HepG2 (cell line): ENCODE measurements around the gene JAKMIP2. TPM values are rescaled to one million over a fixed set of nuclear protein-coding genes. Genes with fewer than 3 reads are reported as not detected.

Experiments
- ATAC-seq: fragments of 200-7000 bp; cut with Tn5 transposase; 3 replicates; pipeline ENCODE4 v1.9.1; 2020; ENCODE audit warnings: mild to moderate bottlenecking, moderate library complexity
- BruUV-seq: library from RNA; stranded (reverse); fragments of 400-500 nt; replicated peaks from 2 replicates; lab custom pipeline; 2021; lab: Mats Ljungman, UMichigan
- CTCF ChIA-PET: fragments of 300-600 bp; formaldehyde crosslinking; extraction: SDS; loops from one replicate; lab custom pipeline; 2021; ENCODE audit warnings: low total read pairs, inconsistent platforms, low intra/inter-chr PET ratio; lab: Yijun Ruan, JAX
- POLR2A ChIA-PET: fragments of 350-600 bp; sonication (Branson Sonifier 250); formaldehyde crosslinking; loops from one replicate; lab custom pipeline; 2020; ENCODE audit warnings: antibody characterized with exemption, inconsistent platforms; lab: Yijun Ruan, JAX
- DNase-seq: peaks from one replicate; pipeline ENCODE4 v3.0.0-alpha.2; 2015; ENCODE audit warnings: low spot score
- FAIRE-seq: peaks from 3 replicates; lab custom pipeline; 2011; peaks lifted over from hg19 to GRCh38; lab: Jason Lieb, UNC
- H2AFZ ChIP-seq: one replicate; pipeline ENCODE4 v1.6.1; 2011; ENCODE audit warnings: low read length, inconsistent platforms
- H3K27ac ChIP-seq: fragments of 300-600 bp; 3 replicates; pipeline ENCODE4 v1.8.0; 2011; ENCODE audit warnings: mixed run types, mild to moderate bottlenecking, mixed read lengths, low read length, inconsistent platforms; ENCODE audit not compliant: insufficient read depth; ENCODE audit errors: extremely low read length
- H3K27me3 ChIP-seq, 2 experiments: fragments of 200-600 bp in 1 of 2; 2 replicates in 1 of 2; 3 replicates in 1 of 2; pipeline versions ENCODE4 v1.6.0 to v1.8.0; 2011; ENCODE audit warnings: low read length in 2 of 2, mild to moderate bottlenecking in 2 of 2, moderate library complexity in 2 of 2, inconsistent platforms in 1 of 2; ENCODE audit not compliant: insufficient read depth in 2 of 2, control insufficient read depth in 1 of 2
- H3K36me3 ChIP-seq, 2 experiments: fragments of 200-600 bp in 1 of 2; replicated peaks in 1 of 2; 2 replicates in 1 of 2; 3 replicates in 1 of 2; pipeline versions ENCODE4 v1.5.1 to v1.8.0; 2011; ENCODE audit warnings: low read length in 2 of 2, inconsistent platforms in 1 of 2; ENCODE audit not compliant: insufficient read depth in 2 of 2, control insufficient read depth in 1 of 2
- H3K4me1 ChIP-seq: 2 replicates; pipeline ENCODE4 v1.5.1; 2012; ENCODE audit warnings: low read length, inconsistent platforms; ENCODE audit not compliant: insufficient read depth
- H3K4me2 ChIP-seq: 2 replicates; pipeline ENCODE4 v1.6.0; 2011; ENCODE audit warnings: low read depth, low read length, inconsistent platforms
- H3K4me3 ChIP-seq, 3 experiments: fragments of 200-600 bp in 1 of 3; sonication (generic), shearing (Covaris generic) in 1 of 3; replicated peaks in 1 of 3; 2 replicates each; pipeline ENCODE4 v1.5.1; 2011 to 2016; ENCODE audit warnings: low read length in 3 of 3, inconsistent platforms in 2 of 3, low read depth in 2 of 3, mild to moderate bottlenecking in 2 of 3, control low read depth in 1 of 3, mixed read lengths in 1 of 3; ENCODE audit not compliant: insufficient read depth in 1 of 3
- H3K79me2 ChIP-seq: one replicate; pipeline ENCODE4 v1.6.1; 2011; ENCODE audit warnings: low read length, inconsistent platforms; ENCODE audit not compliant: insufficient read depth
- H3K9ac ChIP-seq: 2 replicates; pipeline ENCODE4 v1.6.0; 2011; ENCODE audit warnings: mild to moderate bottlenecking, low read depth, low read length, inconsistent platforms; ENCODE audit not compliant: insufficient read depth
- H3K9me3 ChIP-seq: 2 replicates; pipeline ENCODE4 v1.5.1; 2012; ENCODE audit warnings: mild to moderate bottlenecking, low read length
- H4K20me1 ChIP-seq: 2 replicates; pipeline ENCODE4 v1.6.0; 2011; ENCODE audit warnings: inconsistent platforms, mild to moderate bottlenecking, low read length, moderate library complexity; ENCODE audit not compliant: insufficient read depth
- AHDC1 ChIP-seq: sonication (generic); formaldehyde crosslinking; IDR thresholded peaks from 2 replicates; pipeline ENCODE4 v1.5.1; 2020; ENCODE audit warnings: mild to moderate bottlenecking, missing genetic modification reagents, borderline replicate concordance
- MEIS1 ChIP-seq: sonication (generic); formaldehyde crosslinking; IDR thresholded peaks from 2 replicates; pipeline ENCODE4 v1.9.0; 2021; ENCODE audit warnings: mild to moderate bottlenecking, missing genetic modification reagents, moderate library complexity, borderline replicate concordance
- SP4 ChIP-seq: sonication (generic); formaldehyde crosslinking; IDR thresholded peaks from 2 replicates; pipeline ENCODE4 v1.8.1; 2023; ENCODE audit warnings: mild to moderate bottlenecking, missing genetic modification reagents
- TRAFD1 ChIP-seq: sonication (generic); formaldehyde crosslinking; IDR thresholded peaks from 2 replicates; pipeline ENCODE4 v1.5.1; 2020; ENCODE audit warnings: missing genetic modification reagents, mild to moderate bottlenecking, borderline replicate concordance
- ZNF331 ChIP-seq: sonication (generic); formaldehyde crosslinking; IDR thresholded peaks from 2 replicates; pipeline ENCODE4 v1.4.0; 2020; ENCODE audit warnings: missing genetic modification reagents
- ZNF354B ChIP-seq: sonication (generic); formaldehyde crosslinking; IDR thresholded peaks from 2 replicates; pipeline ENCODE4 v1.8.0; 2022; ENCODE audit warnings: mild to moderate bottlenecking, missing genetic modification reagents
- ZNF597 ChIP-seq: sonication (generic); formaldehyde crosslinking; IDR thresholded peaks from 2 replicates; pipeline ENCODE4 v1.5.0; 2020; ENCODE audit warnings: missing genetic modification reagents
- ZNF614 ChIP-seq: IDR thresholded peaks from 2 replicates; pipeline ENCODE4 v1.6.1; 2018; ENCODE audit warnings: missing biosample characterization, missing genetic modification reagents, inconsistent platforms, borderline replicate concordance
- ZNF879 ChIP-seq: sonication (generic); formaldehyde crosslinking; IDR thresholded peaks from 2 replicates; pipeline ENCODE4 v1.8.1; 2023; ENCODE audit warnings: missing genetic modification reagents
- WGBS: methylation state at CpG from one replicate; pipeline ENCODE4 v1.1.6; 2017; ENCODE audit warnings: low lambda C conversion rate; 5-methylcytosine and 5-hydroxymethylcytosine counted together
- in situ Hi-C: cut with HindIII; loops from 2 replicates; pipeline ENCODE4 v1.10.0; 2017; ENCODE audit warnings: low pct_unique_long_range_greater_than_20kb; ENCODE audit not compliant: extremely low pct_ligation_motif_present
- intact Hi-C: fragments of 100-400 bp; cut with micrococcal nuclease; formaldehyde crosslinking; loops from one replicate; pipeline ENCODE4 v1.10.0; 2022; ENCODE audit not compliant: unreplicated experiment
- polyA plus RNA-seq, 8 experiments: library from polyadenylated mRNA; depleted of rRNA in 3 of 8; stranded (reverse) in 7 of 8; unstranded in 1 of 8; fragments of >200 nt; fragmentation: Illumina TruSeq in 4 of 8; extraction: Trizol in 4 of 8; gene quantifications; 2 replicates each; pipeline versions ENCODE4 v1.2.1 to v1.2.3, GENCODE V29; 2011 to 2016; ENCODE audit warnings: low read depth in 4 of 8, missing spikeins in 1 of 8, mixed read lengths in 1 of 8; ENCODE audit not compliant: insufficient read depth in 1 of 8
- total RNA-seq, 5 experiments: library from RNA; depleted of rRNA; stranded (reverse); fragments of >200 nt; fragmentation: Illumina TruSeq; extraction: Trizol; gene quantifications; 2 replicates each; pipeline ENCODE4 v1.2.3, GENCODE V29; 2016; ENCODE audit warnings: low read depth in 1 of 5
- TF ChIP-seq, protein P1 (sequence below): sonication (generic); formaldehyde crosslinking; IDR thresholded peaks from 2 replicates; pipeline ENCODE4 v1.4.0; 2020; ENCODE audit warnings: missing genetic modification reagents
- TF ChIP-seq, protein P2 (sequence below): fragments of 450-650 bp; IDR thresholded peaks from 2 replicates; pipeline ENCODE4 v1.6.1; 2016
- TF ChIP-seq, protein P3 (sequence below): IDR thresholded peaks from 2 replicates; pipeline ENCODE4 v1.6.1; 2016; ENCODE audit warnings: mild to moderate bottlenecking

The JAKMIP2 gene
- total and polyA plus RNA-seq, 2 of the 13 experiments (the other 11 are each of a cell fraction or from before 2014, with no cell fraction given), result 0.04 to 2.1 TPM

- intact Hi-C loops, result no loop called here
- Histone ChIP-seq H3K4me3 (no peak overlapping the region), H4K20me1 (no peaks in the 10 kb centered on the region), H3K36me3 (no peaks in the 10 kb centered on the region), H3K79me2 (no peaks in the 10 kb centered on the region), H3K27ac (no peak overlapping the region), H2AFZ (no peak overlapping the region), H3K4me1 (no peaks in the 10 kb centered on the region), H3K4me2 (no peak overlapping the region), H3K9me3 (no peaks in the 10 kb centered on the region), H3K27me3 (no peaks in the 10 kb centered on the region; a peak in 1 of 5 replicates), H3K9ac (no peak overlapping the region)
- FAIRE-seq, result no peak
- no peak for DNase-seq
- ChIA-PET CTCF (no interaction called here), POLR2A (no interaction called here)
- 28% methylated on average over 4 of the region's 4 CpGs for WGBS
- ATAC-seq, result no peak
- in situ Hi-C loops, result no loop called here
- no TSS peak for BruUV-seq
- TF ChIP-seq AHDC1 (CRISPR knock-in tag), result no peak
- TF ChIP-seq ZNF879, result no peak
- no peak for TF ChIP-seq ZNF614
- TF ChIP-seq, protein P1, sequence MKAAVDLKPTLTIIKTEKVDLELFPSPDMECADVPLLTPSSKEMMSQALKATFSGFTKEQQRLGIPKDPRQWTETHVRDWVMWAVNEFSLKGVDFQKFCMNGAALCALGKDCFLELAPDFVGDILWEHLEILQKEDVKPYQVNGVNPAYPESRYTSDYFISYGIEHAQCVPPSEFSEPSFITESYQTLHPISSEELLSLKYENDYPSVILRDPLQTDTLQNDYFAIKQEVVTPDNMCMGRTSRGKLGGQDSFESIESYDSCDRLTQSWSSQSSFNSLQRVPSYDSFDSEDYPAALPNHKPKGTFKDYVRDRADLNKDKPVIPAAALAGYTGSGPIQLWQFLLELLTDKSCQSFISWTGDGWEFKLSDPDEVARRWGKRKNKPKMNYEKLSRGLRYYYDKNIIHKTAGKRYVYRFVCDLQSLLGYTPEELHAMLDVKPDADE (CRISPR knock-in tag), result no peak
- no peak for TF ChIP-seq ZNF354B (CRISPR knock-in tag)
- no peak for TF ChIP-seq ZNF597 (CRISPR knock-in tag)
- no peak for TF ChIP-seq SP4 (CRISPR knock-in tag)
- TF ChIP-seq, protein P2, sequence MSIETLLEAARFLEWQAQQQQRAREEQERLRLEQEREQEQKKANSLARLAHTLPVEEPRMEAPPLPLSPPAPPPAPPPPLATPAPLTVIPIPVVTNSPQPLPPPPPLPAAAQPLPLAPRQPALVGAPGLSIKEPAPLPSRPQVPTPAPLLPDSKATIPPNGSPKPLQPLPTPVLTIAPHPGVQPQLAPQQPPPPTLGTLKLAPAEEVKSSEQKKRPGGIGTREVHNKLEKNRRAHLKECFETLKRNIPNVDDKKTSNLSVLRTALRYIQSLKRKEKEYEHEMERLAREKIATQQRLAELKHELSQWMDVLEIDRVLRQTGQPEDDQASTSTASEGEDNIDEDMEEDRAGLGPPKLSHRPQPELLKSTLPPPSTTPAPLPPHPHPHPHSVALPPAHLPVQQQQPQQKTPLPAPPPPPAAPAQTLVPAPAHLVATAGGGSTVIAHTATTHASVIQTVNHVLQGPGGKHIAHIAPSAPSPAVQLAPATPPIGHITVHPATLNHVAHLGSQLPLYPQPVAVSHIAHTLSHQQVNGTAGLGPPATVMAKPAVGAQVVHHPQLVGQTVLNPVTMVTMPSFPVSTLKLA, result no peak
- TF ChIP-seq, protein P3, sequence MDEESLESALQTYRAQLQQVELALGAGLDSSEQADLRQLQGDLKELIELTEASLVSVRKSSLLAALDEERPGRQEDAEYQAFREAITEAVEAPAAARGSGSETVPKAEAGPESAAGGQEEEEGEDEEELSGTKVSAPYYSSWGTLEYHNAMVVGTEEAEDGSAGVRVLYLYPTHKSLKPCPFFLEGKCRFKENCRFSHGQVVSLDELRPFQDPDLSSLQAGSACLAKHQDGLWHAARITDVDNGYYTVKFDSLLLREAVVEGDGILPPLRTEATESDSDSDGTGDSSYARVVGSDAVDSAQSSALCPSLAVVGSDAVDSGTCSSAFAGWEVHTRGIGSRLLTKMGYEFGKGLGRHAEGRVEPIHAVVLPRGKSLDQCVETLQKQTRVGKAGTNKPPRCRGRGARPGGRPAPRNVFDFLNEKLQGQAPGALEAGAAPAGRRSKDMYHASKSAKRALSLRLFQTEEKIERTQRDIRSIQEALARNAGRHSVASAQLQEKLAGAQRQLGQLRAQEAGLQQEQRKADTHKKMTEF (CRISPR knock-in tag), result no peak
- TF ChIP-seq MEIS1 (CRISPR knock-in tag), result no peak
- TF ChIP-seq ZNF331 (CRISPR knock-in tag), result no peak
- TF ChIP-seq TRAFD1 (CRISPR knock-in tag), result no peak
Observed at GRCh38 chr5:147734894-147735293, 47.6 kb downstream of the JAKMIP2 start.
